Measurements from ENCODE around the gene PHF14. TPM values are rescaled to one million over a fixed set of nuclear protein-coding genes. Genes with fewer than 3 reads are reported as not detected.

The PHF14 gene
- total RNA-seq, 4 donors from 2014 or later: 26.6 to 172 (median 42.9) TPM

GRCh38 chr7:11039974-11040373 is 66.3 kb downstream of the PHF14 start:
- Histone ChIP-seq H3K4me1 (no peaks in the 10 kb centered on the region), H3K27ac (no peak overlapping the region), H3K4me3 (no peak overlapping the region), H3K27me3 (no peaks in the 10 kb centered on the region), H3K36me3 (peaks cover 0 to 23% (median 0%) of the 10 kb centered on the region in 3 donors), H3K9me3 (no peaks in the 10 kb centered on the region)
- DNase-seq: no peak
- TF ChIP-seq CTCF (IDR thresholded peaks at IDR 0.05) (no peak), POLR2A (IDR thresholded peaks at IDR 0.05) (no peak)

GRCh38 chr7:11054033-11054432 is 80.4 kb downstream of the PHF14 start:
- no peak overlapping the region for H3K4me3 ChIP-seq
- H3K4me1 ChIP-seq: no peaks in the 10 kb centered on the region
- H3K36me3 ChIP-seq: peaks cover 0 to 4% (median 0%) of the 10 kb centered on the region in 3 donors
- no peaks in the 10 kb centered on the region for H3K9me3 ChIP-seq
- no peaks in the 10 kb centered on the region for H3K27me3 ChIP-seq
- TF ChIP-seq CTCF (IDR thresholded peaks at IDR 0.05) (no peak), POLR2A (IDR thresholded peaks at IDR 0.05) (no peak)
- no peak for DNase-seq
- H3K27ac ChIP-seq: no peak overlapping the region

- no peaks in the 10 kb centered on the region for H3K27me3 ChIP-seq
- no peak for TF ChIP-seq POLR2A (IDR thresholded peaks at IDR 0.05)
- TF ChIP-seq CTCF (IDR thresholded peaks at IDR 0.05): no peak
- no peak overlapping the region for H3K4me3 ChIP-seq
- H3K36me3 ChIP-seq: peaks cover 0 to 18% (median 0%) of the 10 kb centered on the region in 3 donors
- no peak for DNase-seq
- H3K9me3 ChIP-seq: no peaks in the 10 kb centered on the region
- no peak overlapping the region for H3K27ac ChIP-seq
- no peaks in the 10 kb centered on the region for H3K4me1 ChIP-seq
Observed at GRCh38 chr7:11060893-11061292, 87.2 kb downstream of the PHF14 start.

GRCh38 chr7:11062110-11062509 is 88.4 kb downstream of the PHF14 start:
- no peaks in the 10 kb centered on the region for H3K27me3 ChIP-seq
- no peaks in the 10 kb centered on the region for H3K4me1 ChIP-seq
- no peaks in the 10 kb centered on the region for H3K9me3 ChIP-seq
- no peak for DNase-seq
- H3K4me3 ChIP-seq: no peak overlapping the region
- peaks cover 0 to 18% (median 0%) of the 10 kb centered on the region in 3 donors for H3K36me3 ChIP-seq
- TF ChIP-seq CTCF (IDR thresholded peaks at IDR 0.05) (no peak), POLR2A (IDR thresholded peaks at IDR 0.05) (no peak)
- H3K27ac ChIP-seq: no peak overlapping the region

GRCh38 chr7:11069591-11069990 is 95.9 kb downstream of the PHF14 start:
- H3K27ac ChIP-seq: no peak overlapping the region
- TF ChIP-seq CTCF (IDR thresholded peaks at IDR 0.05) (no peak), POLR2A (IDR thresholded peaks at IDR 0.05) (no peak)
- no peaks in the 10 kb centered on the region for H3K9me3 ChIP-seq
- no peak for DNase-seq
- no peaks in the 10 kb centered on the region for H3K4me1 ChIP-seq
- peaks cover 0 to 6% (median 0%) of the 10 kb centered on the region in 3 donors for H3K36me3 ChIP-seq
- H3K27me3 ChIP-seq: no peaks in the 10 kb centered on the region
- no peak overlapping the region for H3K4me3 ChIP-seq

GRCh38 chr7:11077816-11078215 is 104.1 kb downstream of the PHF14 start:
- Histone ChIP-seq H3K9me3 (no peaks in the 10 kb centered on the region), H3K4me1 (no peaks in the 10 kb centered on the region), H3K36me3 (no peaks in the 10 kb centered on the region), H3K4me3 (no peak overlapping the region), H3K27ac (no peak overlapping the region), H3K27me3 (no peaks in the 10 kb centered on the region)
- no peak for DNase-seq
- TF ChIP-seq CTCF (IDR thresholded peaks at IDR 0.05): no peak
- TF ChIP-seq POLR2A (IDR thresholded peaks at IDR 0.05): no peak
